Head of caudate nucleus (tissue), 42 donors: ENCODE data around the gene TMEM200C.

ENCODE experiments used
- DNase-seq, 42 donors: peaks; one replicate each; pipeline versions ENCODE4 v3.0.0 to v3.0.0-alpha.2; 2020 to 2021; ENCODE audit warnings: mixed read lengths in 7 of 42
- intact Hi-C: fragments of 100-400 bp; cut with DNase I; formaldehyde crosslinking; loops from one replicate; pipeline ENCODE4 v1.15.0; 2022

Gene TMEM200C

GRCh38 chr18:5895299-5895875 is at the start of gene TMEM200C:
Gene TMEM200C, minus strand, starts transcription at chr18:5895522. Its CDS starts 3,459 bp downstream, at chr18:5892063.
- intact Hi-C loops = loop anchor here (10.0 kb wide), 1 partner anchor 69 kb away; no protein-coding TSS in a partner anchor
- peak in 11 of 42 donors; percentile 6 to 55 (median 31) for DNase-seq

GRCh38 chr18:5944448-5944847 is 49.1 kb upstream of the TMEM200C start:
- DNase-seq = no peak
- intact Hi-C loops = no loop called here

- intact Hi-C loops = no loop called here
- peak in 24 of 42 donors; percentile 19 to 75 (median 32) for DNase-seq
Observed at GRCh38 chr18:5943514-5943913, 48.2 kb upstream of the TMEM200C start.

GRCh38 chr18:5942591-5942990 is 47.3 kb upstream of the TMEM200C start:
- intact Hi-C loops = no loop called here

GRCh38 chr18:5941890-5942289 is 46.6 kb upstream of the TMEM200C start:
- intact Hi-C loops = no loop called here
- DNase-seq = peak in 1 of 42 donors; percentile 35

More at GRCh38 chr18:5942591-5942990, 47.3 kb upstream of the TMEM200C start:
- DNase-seq = peak in 1 of 42 donors; percentile 28

GRCh38 chr18:5939801-5940667 is 44.7 kb upstream of the TMEM200C start:
- DNase-seq = peak in 1 of 42 donors; percentile 18
- intact Hi-C loops = no loop called here

GRCh38 chr18:5937795-5938194 is 42.5 kb upstream of the TMEM200C start:
- intact Hi-C loops = no loop called here
- DNase-seq = peak in 1 of 42 donors; percentile 1

- DNase-seq = peak in 1 of 42 donors; percentile 12
- intact Hi-C loops = no loop called here
Observed at GRCh38 chr18:5937121-5937520, 41.8 kb upstream of the TMEM200C start.

- intact Hi-C loops = no loop called here
Observed at GRCh38 chr18:5930789-5931188, 35.5 kb upstream of the TMEM200C start.

GRCh38 chr18:5918205-5918858 is 23.0 kb upstream of the TMEM200C start:
- no peak for DNase-seq
- intact Hi-C loops = no loop called here

More at GRCh38 chr18:5930789-5931188, 35.5 kb upstream of the TMEM200C start:
- no peak for DNase-seq

- DNase-seq = no peak
- intact Hi-C loops = no loop called here
Observed at GRCh38 chr18:5914951-5915350, 19.6 kb upstream of the TMEM200C start.

- intact Hi-C loops = no loop called here
Observed at GRCh38 chr18:5914016-5914415, 18.7 kb upstream of the TMEM200C start.

GRCh38 chr18:5912566-5912965 is 17.2 kb upstream of the TMEM200C start:
- intact Hi-C loops = no loop called here
- no peak for DNase-seq

More at GRCh38 chr18:5914016-5914415, 18.7 kb upstream of the TMEM200C start:
- no peak for DNase-seq

GRCh38 chr18:5909125-5909524 is 13.8 kb upstream of the TMEM200C start:
- intact Hi-C loops = no loop called here
- DNase-seq = no peak

- DNase-seq = no peak
- intact Hi-C loops = no loop called here
Observed at GRCh38 chr18:5903386-5903785, 8.1 kb upstream of the TMEM200C start.

GRCh38 chr18:5900262-5900661 is 4.9 kb upstream of the TMEM200C start:
- DNase-seq = no peak
- intact Hi-C loops = no loop called here

GRCh38 chr18:5899835-5900234 is 4.5 kb upstream of the TMEM200C start:
- DNase-seq = no peak
- intact Hi-C loops = loop anchor here (10.0 kb wide), 1 partner anchor 65 kb away; no protein-coding TSS in a partner anchor

GRCh38 chr18:5895876-5896740 is 786 bp upstream of the TMEM200C start:
- intact Hi-C loops = loop anchor here (10.0 kb wide), 1 partner anchor 69 kb away; no protein-coding TSS in a partner anchor
- DNase-seq = peak in 24 of 42 donors; percentile 5 to 61 (median 23)
